HS-5 (cell line): ENCODE data around the gene GNPTAB.
"Not testable (repeated sequence)": the region's sequence is repeated elsewhere in the genome, so short reads cannot be mapped to it uniquely, and the experiment has no call there.

ENCODE experiments used
- DNase-seq: peaks from one replicate; pipeline ENCODE4 v3.0.0-alpha.2; 2012; ENCODE audit warnings: low read depth

The GNPTAB gene

DNA sequence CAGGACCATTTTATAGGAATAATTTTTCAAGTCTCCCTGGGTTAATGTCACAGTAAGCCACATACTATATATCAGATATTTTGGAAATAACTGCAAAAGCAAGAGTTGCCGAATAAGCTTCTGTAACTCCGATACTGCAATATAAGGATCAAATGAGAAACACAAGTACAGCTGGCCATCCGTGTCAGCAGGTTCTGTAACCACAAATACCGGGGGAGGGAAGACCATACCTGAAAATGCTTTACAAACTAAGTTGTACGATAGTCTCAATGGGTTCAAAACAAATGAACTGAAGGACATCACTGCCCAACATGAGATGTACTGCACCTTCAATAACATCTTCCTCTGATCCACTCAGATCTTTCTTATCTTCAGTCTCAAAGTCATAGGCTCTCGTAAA is 93.3 kb downstream of the GNPTAB start:
- no peak for DNase-seq

DNA sequence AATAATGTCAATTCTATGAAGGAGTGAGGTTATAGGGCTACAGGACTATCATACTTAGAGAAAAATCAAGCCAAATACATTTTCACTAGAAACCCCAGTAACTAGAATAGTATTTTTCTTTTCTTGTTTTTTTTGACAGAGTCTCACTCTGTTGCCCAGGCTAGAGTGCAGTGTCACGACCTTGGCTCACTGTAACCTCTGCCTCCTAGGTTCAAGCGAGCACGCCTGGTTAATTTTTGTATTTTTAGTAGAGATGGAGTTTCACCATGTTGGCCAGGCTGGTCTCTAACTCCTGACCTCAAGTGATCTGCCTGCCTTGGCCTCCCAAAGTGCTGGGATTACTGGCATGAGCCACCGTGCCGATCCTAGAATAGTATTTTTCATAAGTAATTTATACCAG is 96.3 kb downstream of the GNPTAB start:
- not testable (repeated sequence) for DNase-seq

DNA sequence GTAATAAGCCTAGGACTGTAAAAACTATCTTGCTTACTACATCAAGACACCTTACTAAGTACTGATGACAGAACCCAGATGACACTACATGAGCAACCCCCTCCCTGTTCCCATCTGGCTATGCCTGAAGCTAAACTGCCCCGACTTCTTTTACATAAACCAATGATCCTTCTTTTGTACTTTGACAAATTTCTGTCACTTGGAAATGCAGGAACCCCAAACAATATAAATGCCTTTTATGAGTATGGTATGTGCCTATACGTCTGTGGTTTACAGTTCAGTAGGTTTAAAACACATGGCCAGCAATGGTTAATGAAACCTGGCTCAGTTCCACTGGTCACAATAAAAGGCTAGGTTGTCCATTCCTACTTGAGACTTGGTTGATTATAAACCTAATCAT is 97.6 kb downstream of the GNPTAB start:
- DNase-seq: no peak

DNA sequence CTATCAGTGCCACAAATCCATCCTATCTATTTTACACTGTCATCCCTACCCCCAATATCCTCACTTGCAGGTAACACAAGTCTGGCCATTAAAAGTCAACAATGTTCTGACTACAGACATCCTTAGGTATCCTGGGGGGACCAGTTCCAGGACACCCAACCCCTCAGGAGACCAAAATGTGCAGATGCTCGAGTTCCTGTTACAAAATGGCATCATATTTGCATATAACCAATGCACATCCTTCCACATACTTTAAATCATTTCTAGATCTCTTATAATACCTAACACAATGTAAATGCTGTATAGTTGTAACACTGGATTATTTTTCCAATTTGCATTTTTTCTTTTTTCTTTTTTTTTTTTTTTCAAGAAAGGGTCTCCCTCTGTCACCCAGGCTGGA is 98.4 kb downstream of the GNPTAB start:
- DNase-seq: no peak

DNA sequence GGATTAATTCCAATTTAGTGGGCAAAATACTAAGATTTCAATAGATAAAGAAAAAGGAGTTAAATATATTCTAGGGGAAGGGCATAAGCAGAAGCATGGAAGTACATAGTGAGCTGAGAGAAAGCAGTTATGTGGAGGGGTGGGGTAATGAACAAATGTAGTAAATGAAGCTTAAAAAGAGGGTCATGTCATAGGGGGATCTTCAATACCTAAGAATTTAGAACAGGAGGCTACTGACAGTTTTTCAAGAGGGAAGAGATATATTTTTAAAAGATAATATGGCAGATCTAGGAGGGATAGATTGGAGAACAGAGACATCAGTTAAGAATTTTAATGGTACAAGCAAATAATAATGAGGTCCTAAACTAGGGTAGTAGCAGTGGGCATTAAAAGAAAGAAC is 100.9 kb downstream of the GNPTAB start:
- no peak for DNase-seq

DNA sequence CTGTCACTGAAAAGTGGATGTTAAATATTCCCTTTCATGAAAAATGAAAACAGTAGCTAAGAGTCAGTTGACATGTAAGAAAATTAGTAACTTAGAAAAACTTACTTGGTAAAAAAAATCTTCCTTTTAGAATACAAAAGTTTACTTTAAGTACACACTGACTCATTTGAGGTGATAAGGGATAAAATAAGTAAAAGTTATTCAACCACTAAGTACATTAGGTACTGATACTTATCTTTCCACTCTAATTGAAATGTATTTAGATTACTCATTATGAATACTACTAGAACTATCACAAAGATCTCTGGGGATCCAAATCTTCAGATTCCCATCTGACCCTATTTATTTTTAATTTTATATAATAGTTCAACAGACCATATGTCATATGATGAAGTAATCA is 103.7 kb downstream of the GNPTAB start:
- no peak for DNase-seq

DNA sequence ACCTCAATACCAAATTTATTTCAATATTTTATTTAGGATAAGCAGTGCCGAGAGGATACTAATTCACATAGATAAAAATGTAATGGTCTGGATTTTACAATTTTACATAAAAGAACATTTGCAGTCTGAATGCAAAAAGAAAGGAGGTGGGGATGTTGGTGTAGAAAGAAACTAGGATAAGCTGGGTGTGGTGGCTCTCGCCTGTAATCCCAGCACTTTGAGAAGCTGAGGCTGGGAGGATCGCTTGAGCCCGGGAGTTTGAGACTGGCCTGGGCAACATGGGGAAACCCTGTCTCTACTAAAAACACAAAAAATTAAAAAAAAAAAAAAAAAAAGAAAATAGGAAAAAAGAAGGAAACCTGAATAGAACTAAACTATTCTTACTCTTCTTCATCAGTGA is 108.4 kb downstream of the GNPTAB start:
- DNase-seq: no peak

DNA sequence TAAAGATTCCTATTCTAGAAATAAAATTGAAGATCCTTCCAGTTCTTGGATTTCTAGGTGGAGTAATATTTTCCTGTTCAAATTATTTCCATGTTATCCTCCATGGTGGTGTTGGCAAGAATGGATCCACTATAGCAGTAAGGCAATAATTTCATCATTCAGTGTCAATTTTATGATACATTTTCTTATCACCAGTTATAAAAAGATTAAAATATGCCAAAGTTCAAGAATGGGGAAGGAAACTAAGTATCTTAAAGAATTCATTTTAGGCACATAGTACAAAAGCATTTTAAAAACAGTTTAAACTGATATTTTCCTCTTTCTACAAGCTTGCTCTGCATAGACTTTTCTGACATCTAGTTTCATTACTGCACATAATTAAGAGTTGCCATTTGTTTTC is 110.6 kb downstream of the GNPTAB start:
- no peak for DNase-seq

DNA sequence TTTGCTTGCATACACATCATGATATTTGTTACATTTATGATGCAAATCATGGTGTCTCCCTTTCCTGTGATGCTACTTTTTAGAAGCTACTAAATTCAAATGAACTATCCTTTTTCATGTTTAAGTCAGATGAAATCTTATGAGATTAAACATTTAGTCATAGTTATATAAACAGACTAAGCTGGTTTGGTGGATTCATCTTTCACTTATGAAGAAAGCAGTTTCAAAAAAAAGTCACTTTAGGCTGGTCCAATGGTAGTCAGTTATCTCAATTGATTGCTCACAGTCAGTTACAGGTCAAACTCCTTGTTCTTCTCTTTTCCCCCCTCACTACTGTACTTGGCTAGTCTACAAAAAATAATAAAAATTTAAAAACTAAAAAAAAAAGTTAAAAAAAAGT is 111.2 kb downstream of the GNPTAB start:
- no peak for DNase-seq

DNA sequence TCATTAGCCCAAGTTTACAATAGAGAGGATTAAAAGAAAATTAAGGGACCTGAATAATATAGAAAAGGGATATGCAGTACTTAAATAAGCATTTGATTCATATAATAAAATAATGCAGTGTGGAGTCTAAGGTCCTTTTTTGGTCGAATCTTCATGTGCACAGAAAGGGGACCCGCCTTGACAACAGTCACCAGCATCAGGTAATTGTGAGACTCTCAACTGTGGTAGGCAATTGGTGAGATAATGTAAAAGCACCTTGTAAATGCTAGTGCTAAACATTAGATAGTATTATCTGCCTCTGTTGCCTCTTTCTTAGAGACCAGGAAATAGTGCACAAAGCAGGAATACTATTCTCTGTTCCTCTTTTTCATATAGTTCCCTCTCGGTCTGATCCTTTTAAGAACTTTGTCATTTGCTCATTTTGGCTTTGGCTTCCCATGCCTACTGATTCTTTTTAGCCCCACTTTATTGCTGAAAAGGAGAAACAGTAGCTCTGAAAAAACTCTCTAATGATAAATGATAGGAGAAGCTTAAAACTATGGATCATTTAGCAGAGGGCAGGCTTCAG is 115.8 kb downstream of the GNPTAB start:
- DNase-seq: no peak

DNA sequence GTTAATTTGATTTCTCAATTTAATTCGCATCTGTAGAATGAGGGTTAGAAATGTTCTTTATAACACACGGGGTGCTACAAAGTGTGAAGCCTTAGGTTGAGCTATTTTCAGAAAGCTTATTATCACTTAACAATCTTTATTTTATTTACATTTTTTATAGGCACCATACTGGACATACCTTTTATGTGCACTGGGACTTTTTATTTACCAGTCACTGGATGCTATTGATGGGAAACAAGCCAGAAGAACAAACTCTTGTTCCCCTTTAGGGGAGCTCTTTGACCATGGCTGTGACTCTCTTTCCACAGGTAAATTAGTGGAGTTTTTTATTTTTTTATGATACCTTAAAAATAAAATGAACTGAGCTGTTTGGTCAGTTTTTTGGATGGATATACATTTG is 116.8 kb downstream of the GNPTAB start:
- DNase-seq: no peak

DNA sequence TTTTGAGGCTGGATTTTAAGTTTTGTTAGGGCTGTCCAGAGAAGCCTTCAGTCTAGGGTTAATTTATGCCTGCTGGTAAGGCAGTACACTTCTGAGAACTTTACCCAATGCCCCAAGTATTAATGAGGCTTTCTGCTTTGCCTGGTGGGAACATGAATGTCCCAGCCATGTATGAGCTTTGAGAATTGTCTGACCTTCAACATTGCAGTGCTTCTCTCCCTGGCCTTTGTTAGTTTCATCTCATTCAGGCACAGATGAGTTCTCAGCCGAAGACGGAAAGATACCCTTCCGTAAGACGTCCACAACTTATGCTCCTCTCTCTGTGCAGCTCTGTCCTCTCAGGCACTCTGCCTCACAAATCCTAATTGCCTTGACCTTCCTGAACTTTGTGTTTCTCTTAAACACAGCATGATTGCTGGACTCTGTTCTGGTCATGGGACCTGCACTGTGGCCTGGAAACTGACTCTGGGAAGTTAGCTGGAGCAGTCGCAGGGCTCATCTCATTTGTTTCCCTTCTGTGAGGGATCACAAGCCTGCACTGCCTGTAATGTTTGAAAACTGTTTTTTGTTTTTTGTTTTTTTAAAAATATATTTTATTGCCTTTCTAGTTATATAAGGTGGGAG is 117.6 kb downstream of the GNPTAB start:
- DNase-seq: no peak

DNA sequence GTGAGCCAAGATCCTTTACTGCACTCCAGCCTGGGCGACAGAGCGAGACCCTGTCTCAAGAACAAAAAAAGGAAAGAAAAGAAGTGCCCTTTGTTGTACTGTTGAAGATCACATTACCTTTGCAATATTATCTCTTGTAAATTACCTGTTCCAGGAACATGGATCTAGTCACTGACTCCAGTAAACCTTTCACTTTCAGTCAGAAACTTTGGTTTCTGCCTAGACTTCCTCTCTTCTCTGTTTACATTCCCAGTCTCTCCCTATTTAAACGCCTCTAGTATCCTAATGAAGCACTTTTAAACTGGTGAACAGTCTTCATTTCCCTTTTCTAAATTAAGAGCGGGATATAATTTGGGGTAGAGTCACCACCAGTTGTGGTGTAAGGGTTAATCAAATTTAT is 120.5 kb downstream of the GNPTAB start:
- no peak for DNase-seq

DNA sequence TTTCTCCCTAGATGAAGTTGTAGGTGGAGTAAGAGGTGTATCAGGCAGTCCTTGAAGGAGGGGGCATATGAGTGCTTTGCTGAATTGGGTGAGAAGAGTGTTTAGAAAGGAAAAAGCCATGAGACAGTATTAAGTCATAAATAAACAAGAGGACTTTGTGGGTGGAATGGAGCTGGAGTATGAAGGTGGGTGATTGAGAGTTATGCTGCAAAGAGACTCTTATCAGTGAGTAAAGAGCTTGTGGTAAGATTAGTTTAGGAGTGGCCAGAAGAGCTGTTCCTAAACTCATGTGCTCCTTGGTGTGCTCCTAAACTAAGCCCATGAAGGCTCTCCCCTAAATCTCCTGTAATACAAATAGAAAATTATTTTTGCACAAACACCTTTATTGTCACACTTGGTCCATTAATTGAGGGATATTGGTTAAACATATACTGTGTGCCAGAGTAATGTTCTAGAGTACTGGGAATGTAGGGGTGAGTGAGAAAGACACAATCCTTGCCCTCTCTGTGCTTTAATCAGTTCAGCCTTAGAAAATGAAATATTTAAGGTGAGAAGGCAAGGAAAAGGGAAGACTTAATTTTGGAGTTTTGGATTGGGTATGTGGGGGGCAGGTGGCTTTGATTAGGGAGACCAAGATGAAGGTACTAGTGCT is 123.5 kb downstream of the GNPTAB start:
- DNase-seq: no peak

DNA sequence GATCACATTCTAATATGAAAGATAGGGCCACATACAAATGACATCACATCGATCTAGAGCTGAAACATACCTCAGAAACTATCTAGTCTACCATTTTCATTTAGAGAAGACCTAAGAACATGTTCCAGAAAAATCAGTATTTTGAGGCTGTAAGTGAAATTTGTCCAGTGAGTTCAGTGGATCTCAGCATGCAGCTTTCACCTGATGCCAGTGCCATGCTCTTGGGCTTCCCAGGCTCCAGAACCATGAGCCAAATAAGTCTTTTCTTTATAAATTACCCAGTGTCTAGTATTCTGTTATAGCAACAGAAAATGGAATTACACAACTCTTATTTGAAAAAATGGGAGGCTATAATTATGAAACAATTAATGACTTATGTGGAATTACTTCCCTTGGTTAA is 124.4 kb downstream of the GNPTAB start:
- DNase-seq: no peak

DNA sequence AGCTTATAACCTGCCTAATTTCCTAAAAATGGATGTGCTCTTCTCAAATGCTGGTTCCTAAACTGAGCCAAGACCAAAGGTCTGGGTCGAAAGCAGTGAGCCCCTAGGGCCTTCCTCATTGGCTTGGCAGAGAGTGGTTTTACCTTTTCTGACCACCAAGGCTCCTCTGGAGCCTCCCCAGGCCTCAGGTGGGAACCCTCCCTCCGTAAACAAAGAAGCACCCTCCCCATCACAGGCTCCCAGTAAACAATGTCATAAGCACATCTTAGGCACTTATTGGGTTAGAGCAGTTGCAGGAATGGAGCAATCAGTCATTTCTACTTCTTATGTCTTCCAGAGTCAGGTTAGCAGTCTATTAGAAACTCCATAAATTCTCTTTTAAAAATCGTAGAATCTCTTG is 127.3 kb downstream of the GNPTAB start:
- DNase-seq: no peak

DNA sequence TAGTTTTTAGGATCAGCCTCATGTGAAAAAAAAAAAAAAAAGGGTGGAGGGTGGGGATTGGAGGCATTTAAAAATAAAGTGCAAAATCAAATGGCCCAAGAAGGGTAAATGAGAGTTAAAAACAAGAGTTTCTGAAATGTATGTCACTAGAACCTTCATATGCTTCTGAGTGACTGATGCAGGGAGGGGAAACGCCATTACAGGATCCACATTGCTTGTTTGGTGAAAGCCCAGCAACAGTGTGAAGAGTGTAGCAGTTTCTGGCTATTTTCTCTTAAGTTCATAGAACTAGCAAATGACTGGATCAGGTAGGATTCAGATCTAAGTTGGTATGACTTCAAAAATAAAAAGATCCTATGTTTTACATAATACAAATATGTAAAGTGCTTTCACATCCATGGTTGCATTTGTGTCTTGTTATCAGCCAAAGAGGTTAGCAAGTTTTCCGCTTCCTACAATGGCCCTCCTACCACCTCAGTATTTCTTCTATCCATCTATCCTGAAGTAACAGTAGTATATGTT is 130.4 kb downstream of the GNPTAB start:
- no peak for DNase-seq

DNA sequence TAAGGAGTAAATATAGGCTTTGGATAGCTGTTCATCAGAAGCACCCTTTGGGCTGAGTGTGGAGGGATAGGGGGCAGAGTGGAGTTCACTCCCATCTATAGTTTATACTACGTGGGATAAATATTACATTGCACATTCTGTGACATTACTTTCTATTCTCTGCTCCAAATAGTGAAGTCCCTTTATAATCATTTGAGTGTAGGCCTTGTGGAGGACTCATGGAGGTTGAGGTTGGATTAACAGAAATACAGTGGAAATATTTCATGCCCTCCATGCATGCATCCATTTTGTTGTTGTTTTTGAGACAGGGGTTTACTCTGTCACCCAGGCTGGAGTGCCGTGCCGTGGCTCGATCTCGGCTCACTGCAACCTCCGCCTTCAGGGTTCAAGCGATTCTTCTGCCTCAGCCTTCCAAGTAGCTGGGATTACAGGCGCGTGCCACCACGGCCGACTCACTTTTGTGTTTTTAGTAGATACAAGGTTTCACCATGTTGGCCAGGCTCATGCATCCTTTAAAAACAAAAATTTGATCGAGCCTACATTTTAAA is 131.9 kb downstream of the GNPTAB start:
- no peak for DNase-seq

DNA sequence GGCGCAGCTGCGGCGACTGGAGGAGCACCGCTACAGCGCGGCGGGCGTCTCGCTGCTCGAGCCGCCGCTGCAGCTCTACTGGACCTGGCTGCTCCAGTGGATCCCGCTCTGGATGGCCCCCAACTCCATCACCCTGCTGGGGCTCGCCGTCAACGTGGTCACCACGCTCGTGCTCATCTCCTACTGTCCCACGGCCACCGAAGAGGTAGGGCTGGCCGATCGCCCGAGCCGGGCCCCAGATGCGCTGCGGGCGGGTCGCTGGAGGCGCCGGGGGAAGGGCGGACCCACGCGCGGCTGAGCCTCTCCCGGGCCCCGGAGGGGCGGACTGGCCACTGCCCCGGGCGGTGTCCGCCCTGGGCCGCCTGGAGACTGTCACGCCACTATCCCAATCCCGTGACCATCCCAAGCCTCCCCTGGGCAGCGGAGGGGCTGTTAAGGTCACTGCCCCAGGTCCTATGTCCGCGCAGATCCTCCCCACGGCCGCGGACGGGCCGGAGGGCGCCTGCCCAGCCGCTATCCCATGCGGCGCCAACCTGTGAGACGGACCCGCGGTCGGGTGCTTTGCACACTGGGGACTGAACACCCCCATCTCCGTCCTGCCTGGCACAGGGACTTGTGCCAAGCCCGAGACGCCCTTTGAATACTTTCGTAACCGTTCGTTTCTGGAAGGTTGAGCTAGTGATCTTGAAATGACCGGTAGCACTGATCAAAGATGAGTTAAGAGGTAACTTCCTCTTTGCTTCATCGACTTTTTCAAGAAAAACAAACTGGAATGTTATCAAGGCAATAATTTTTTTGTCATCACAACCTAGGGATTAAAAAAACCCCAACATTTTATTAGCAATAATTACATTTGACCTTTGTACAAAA is 132.6 kb downstream of the GNPTAB start:
- peak; percentile 33 for DNase-seq

DNA sequence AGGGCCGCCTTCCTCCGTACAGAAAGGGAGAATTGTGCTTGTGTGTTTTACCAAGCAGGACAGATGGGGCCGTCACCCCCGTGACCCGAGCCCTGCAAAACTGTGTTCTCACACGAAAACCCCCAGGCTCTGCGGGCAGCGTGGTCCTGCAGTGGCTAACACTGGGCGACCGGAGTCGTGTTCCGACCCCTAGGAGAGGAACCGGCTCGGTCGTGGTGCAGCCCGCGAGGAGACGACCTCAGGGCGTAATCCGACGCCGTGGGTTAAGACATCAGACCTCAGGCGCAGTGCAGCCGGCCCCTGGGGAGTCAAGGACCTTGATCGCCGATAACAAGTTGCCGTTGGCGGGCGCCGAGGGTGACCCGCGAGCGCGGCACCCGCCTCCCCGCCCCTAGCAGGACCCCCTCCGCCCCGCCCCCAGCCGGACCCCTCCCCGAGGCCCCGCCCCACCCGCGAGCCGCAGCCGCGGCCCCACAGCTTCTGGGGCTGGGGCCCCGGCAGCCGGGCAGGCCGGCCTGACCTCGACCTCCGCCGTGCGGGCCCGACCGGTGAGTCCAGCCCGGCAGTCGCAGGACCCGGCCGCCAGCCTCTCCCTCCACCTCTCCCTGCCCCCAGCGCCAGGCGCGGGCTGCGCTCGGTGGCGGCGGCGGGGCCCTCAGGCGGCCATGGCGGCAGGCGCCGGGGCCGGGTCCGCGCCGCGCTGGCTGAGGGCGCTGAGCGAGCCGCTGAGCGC is 133.4 kb downstream of the GNPTAB start, which contains the start of gene CHPT1:
Gene CHPT1 (plus strand): TSS at position 444 of the 733 bp plus-strand sequence. CDS start 222 bp downstream, at position 666.
- no peak for DNase-seq
